Activated T-helper 1 cell treated with Interleukin-2 at 50 U/mL for 16 hours (primary cell): Measurements from ENCODE around the gene HYI.
A peak's percentile ranks its signal among the peaks of the same experiment; 100 is the strongest.
"Not testable (repeated sequence)": the region's sequence is repeated elsewhere in the genome, so short reads cannot be mapped to it uniquely, and the experiment has no call there.

Experiments used
- DNase-seq: peaks from one replicate; pipeline ENCODE4 v3.0.0-alpha.2; 2020; ENCODE audit warnings: low read depth

The HYI gene

DNA sequence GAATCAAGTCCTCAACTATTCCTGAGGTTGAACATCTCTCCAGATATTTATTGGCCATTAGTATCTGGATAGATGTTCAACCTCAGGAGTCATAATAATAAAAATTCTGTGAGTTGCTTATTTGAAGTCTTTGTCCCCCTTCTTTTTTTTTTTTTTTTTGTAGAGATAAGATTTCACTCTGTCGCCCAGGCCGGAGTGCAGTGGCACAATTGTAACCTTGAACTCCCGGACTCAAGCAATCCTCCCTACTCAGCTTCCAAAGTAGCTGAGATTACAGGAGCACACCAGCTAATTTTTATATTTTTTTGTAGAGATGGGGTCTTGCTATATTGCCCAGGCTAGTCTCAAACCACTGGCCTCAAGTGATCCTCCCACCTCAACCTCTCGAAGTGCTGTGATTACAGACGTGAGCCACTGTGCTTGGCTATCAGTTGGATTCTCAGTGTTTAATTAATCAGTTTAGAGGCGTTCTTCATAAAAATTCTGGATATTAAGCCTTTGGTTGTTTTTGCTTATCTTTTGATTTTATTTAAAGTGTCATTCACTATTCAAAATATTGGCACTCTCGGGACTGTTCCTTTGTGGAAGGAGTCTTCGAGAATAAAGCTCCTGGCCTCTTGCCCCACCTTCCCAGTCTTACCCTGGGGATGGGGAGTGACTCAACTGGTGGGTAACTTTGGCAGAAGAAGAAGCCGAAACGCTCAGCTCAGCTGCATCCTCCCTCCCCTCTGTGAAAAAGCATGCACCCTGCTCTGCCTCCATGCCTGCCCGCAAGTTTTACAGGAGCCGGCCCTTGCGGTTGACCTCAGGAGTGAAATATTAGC is 11.2 kb upstream of the HYI start:
- no peak for DNase-seq

DNA sequence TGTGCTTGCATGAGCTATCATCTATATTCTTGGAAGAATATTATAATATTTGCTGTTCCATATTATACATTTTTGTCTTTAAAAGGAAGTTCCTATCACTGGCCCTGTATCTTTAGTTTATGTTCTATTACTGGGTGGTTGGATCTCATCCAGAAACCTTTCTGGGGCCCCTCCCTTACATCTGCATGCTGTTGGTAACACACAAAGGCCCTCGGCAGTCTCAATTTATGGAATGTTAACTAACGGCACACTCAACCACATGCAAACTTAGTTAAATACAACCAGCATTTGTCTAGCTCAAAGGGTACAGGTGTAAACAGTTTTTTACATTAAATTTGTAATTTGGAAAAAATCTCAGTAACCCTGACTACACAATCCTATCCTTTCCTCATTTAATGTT is 9.7 kb upstream of the HYI start:
- DNase-seq: no peak

DNA sequence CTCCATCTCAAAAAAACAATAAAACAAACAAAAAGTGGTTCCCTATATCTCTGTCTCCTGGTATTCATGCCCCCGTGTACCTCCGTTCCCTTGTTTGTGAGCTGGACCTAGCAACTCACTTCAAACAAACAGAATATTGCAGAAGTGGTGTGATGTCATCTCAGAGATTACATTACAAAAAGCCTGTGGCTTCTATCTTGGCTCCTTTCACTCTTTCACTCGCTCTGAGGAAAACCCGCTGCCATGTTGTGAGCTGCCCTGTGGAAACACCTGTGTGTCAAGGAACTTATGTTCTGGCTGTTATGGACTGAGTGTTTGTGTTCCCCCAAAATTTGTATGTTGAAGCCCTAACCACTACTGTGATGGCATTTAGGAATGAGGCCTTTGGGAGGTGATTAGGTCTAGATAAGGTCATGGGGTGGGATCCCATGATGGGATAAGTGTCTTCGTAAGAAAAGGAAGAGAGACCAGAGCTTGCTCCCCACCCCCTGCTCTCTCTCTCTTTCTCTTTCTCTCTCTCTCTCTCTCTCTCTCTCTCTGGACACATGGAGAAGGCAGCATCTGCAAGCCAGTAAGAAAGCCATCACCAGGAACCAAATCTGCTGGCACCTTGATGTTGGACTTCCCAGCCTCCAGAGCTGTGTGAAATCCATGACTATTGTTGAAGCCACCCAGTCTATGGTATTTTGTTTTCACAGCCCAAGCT is 7.4 kb upstream of the HYI start:
- DNase-seq: no peak

DNA sequence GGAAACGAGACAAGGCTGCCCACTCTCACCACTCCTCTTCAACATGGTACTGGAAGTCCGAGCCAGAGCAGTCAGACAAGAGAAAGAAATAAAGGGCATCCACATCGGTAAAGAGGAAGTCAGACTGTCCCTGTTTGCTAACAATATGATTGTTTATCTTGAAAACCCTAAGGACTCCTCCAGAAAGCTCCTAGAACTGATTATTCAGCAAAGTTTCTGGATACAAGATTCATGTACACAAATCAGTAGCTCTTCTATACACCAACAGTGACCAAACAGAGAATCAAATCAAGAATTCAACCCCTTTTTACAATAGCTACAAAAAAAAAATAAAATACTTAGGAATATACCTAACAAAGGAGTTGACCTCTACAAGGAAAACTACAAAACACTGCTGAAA is 4.6 kb upstream of the HYI start:
- DNase-seq: not testable (repeated sequence)

DNA sequence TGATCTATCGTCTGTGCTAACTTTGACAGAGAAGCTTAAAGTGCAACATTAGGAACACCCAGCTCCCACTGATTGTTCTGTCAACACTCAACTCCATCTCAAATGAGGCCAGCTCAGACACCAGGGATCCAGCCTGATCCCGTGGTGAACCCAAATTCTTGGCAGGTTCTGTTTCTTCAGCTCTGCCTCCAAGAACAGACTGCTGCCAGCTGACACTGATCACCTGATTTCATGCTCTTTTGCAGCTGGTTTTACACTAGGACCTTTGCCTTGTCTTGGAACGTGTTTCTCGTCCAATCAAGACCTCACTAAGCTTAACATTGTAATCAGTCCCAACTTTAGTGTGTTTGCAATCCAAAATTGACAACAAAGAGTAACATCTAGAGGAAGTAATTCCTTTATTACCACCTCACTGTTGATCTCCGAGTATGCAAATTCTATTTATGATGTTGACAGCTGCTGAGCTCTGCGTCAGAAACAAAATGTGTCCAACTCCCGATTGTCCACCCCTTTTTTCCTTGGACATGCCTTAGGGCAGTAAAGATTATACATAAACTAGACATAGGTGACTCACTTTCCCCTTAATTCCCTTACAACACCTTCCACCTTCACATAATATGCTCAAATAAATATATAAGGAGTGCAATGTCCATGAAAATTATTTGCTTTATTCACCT is 1.6 kb upstream of the HYI start:
- DNase-seq: no peak

DNA sequence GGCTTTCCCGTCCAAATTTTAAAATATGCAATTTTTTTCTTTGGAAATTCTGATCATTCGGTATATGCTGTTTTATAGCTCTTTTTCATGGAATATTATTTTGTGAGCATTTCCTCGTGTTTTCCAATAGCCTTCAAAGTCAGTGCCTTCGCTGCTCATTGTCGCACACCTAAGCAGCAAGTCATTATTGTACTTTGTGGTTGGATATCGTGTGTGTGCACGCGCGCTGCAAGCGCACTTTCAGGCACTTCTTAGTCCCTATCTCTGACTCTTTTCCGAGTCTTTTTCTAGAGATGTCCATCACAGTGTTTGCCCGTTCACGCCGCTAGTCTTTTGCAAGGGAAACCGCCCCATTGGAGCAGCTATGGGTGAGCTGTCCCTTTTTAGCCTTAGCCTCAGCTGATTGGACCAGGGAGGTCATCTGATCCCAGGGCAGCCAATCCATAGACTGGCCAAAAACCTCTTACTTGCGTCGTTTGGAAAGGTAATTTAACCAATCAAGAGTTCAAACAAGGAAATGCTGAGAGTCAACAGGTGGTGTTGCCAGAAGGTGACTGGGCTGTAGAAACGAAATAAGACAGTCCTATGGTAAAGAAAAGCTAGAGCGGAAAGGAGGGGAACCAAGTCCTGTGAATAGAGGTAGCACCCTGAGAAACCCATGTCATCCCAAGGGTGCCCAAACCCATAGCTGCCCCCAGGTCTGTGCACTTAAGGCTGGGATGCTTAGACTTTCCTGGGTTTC is 710 bp upstream of the HYI start:
- DNase-seq: peak; percentile 34

DNA sequence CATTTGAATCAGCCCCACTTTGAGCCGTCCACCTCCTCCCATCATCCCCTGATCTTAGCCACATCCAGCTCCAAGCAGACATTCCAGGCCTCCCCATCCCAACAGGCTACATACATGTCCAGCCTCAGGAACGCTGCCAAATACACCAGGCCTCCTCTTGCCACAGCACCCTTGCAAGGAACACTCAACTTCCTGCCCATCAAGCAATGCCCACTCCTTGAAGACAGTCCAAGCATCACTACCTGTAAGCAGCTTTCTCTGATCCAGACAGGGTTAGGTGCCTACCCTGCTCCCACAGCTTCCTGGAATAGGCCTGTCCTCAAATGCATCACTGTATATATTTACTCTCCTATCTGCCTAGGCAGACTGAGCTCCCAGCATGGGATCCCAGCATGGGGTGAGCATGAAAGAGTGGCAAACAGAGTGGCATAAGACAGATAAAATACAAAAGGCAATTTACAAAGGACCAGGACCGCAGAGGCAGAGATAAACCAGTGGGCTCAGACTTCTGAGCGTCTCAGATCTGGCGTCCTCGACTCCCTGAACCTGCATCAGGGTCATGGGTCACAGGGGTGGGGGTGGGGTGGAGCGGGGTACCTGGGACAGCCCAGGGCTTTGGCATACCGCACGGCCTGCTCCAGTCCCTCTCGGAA is 816 bp downstream of the HYI start:
- no peak for DNase-seq

DNA sequence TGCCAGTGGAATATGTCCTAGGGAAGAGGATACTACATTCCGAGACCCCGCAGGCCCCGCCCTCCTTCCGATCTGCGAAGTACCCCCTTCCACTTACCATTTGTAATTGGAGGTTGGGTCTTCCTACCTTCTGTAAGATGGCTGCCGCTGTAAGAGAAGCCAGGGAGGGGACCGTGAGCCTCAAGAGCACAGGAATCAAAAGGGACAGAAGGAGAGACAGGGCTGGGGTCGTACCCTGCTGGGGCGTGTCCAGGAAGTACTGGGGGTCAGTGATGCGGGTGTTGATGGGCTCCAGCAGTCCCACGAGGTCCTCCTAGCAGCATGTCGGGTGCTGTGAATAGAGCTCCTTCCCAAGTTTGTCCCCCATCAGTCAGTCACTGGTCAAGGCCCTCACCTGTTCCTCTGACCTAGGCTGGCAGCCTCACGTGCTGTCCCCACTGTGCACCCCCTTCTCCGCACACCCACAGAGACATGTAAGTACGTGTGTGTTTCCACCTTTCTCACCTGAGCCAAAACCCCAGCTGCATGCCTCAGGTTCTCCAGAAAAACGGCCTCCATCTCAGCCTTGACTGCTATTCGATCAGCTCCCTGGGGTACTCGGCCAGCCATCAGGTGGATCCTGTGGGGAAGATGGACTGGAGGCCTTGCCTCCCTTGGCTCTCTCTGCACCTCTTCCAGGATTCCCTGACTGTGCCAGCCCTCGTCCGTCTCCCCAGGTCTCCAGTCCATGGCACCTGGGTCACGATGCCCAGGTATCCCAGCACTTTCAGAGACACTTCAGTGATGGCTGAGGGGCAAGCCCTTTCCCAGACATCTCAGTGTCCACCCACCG is 1.8 kb downstream of the HYI start:
- DNase-seq: no peak

DNA sequence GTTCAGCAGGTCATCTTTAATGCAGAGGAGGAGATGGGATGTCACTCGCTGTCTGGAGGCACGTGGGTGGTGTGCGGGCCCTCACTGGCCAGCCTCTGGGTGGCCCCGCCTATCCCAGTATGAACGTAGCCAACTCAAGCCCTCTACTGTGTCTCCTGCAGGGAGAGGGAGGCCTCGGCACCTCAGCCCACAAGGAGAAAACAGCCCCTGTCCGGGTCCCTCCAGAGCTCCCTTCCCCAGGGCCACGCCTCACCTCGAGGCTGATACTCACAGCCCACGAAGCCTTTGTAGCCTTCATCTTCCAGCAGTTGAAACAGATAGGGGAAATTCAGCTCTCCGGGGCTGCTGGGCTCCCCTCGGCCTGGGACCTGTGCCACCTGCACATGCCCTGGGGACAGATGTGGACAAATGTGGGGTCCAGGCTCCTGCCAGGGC is 2.6 kb downstream of the HYI start:
- DNase-seq: no peak

DNA sequence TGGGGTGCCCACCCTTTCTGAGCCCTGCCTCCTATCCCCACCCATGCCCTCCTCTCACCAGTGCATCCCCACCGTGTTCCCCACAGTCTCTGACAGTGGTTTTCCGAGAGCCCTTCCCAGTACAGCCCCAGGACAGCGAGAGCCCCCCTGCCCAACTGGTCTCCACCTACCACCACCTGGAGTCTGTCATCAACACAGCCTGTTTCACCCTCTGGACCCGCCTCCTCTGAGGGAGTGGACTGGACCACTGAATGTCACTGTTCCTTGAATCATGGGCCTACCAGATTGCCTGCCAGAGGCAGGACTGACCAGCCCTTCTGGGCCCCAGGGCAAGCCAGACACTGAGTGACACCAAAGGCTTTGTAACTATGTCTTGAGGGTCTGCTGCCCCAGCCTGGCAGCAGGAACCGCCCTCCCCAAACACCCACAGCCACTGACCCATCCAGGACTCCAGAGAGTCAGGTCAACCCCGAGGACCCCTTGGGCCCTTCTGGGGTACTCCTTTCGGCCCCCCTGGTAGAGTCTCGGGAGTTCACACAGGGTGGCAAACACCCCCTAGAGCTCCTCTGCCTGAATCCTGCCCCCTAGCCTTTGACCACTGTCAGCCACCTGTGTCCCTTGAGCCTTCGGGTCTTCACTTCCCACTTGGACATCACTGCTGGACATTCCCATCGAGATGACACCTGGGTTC is 3.3 kb downstream of the HYI start:
- DNase-seq: no peak

DNA sequence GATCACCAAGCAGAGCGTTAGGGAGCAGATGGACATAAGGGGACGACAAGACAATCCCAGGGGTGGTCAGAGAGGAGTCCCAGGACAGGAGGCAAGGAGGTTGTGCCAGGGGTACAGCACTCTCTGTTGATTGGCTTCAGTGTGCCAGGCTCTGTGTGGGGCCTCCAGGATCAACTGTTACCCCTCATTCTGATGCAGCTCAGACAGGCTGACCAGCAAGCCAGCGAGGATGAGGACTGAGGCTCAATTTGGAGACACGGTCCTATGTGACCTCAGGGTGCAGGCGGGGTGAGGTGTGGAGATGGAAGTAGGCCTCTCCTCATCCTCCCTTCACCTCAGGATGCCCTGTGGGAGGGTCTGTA is 4.0 kb downstream of the HYI start:
- DNase-seq: no peak

DNA sequence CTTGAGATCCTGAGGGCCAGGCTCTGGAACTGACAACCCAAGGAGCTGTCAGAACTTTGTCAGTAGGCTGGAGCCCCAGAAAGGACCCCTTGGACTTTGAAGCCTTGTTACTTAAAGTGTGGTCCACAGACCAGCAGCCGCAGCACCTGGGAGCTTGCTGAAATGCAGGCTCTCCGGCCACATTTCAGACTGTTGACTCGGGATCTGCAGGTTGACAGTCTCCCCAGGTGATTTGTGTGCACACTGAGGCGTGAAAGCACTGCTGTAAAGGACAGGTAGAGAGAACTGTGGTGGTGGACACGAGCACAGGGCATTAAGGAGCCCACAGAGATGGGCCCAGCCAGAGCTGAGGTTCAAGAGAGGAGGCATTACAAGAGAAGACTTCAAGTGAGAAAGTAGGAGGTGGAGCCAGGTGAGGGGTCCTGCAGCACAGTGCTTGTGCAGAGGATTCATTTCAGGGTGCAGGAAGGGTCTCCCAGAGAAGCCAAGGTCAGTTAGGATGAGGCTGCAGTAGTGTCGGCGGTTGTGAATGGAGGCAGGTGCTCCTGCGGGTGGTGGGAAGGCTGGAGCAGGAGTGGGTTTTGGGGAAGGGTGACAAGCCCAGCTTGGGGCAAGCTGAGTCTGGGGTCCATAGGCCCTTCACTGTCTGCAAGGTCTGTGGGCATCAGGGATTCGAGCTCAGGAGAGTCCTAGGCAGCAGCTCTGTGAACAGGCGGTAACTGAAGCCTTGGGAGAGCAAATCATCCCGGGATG is 4.6 kb downstream of the HYI start:
- no peak for DNase-seq

DNA sequence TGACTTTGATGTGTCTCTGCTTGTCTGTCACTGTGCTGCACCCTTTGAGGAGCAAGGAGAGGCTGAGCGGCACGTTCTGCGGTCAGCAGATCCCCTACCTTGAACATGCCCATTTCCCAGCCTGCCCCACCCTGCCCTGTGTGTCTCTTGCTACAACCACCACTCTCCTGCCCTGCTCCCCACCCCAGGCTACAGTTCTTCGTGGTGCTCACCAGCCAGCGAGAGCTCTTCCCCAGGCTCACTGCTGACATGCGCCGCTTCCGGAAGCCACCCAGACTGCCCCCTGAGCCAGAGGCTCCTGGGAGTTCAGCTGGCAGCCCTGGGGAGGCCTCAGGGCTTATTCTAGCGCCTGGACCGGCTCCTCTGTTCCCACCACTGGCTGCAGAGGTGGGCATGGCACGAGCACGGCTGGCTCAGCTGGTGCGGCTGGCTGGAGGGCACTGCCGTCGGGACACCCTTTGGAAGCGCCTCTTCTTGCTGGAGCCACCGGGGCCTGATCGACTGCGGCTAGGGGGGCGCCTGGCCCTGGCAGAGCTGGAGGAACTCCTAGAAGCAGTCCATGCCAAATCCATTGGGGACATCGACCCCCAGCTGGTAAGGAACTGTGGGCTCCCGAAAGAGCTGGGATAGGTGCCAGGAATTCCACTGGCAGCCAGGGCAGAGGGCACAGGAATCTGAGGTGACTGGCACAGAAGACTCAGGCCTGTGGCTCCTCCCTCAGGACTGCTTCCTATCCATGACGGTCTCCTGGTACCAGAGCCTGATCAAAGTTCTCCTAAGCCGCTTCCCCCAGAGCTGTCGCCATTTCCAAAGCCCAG is 5.6 kb downstream of the HYI start:
- DNase-seq: no peak

DNA sequence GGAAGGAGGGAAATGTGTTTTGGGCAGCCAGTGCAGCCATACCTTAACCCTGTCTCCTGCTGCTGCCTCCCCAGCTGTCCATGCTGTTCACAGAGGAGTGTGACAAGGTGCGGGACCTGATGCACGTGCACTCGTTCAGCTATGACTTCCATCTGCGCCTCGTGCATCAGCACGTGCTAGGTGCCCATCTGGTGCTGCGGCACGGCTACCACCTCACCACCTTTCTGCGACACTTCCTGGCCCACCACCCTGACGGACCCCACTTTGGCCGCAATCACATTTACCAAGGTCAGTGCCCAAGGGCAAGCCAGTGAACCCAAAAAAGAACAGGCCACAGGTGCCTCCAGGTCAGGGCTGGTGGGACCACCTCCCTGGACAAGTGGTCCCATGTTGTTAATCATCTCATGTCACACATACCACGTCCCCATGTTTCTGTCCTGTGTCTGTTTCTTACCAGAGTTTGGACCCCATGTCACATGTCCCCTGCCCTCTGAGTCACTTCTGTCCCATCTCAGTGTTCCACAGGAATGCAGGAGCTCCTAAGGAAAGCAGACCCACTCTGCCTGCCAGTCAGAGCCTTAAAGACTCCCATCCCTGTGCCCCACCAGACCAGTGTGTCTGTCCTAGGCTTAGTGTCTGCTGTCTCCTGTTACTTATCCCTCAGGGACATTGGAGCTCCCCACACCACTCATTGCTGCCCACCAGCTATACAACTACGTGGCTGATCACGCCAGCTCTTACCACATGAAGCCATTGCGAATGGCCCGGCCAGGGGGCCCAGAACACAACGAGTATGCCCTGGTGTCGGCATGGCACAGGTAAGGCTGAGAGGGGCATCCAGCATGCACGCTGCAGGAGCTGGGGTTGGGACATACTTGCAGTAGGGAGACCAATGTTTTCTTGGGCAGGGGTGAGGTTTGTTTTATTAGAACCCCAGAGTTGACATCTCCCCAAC is 6.6 kb downstream of the HYI start:
- no peak for DNase-seq

DNA sequence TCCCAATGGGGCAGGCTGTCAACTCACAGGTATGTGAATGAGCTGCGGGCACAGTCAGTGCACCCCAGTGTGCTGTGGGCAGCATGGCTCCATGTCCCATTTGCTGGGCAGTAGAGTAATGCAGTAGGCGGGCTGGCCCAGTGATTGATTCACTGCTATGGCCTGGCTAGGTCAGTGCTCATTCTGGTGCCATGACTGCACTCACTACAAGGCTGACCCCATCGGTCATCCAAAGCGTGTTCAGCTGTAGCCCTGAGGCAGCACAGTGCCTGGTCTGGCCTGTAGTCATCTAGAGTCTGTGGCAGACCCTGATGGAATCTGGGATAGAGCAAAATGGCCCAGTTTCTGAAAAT is 7.4 kb downstream of the HYI start:
- no peak for DNase-seq

DNA sequence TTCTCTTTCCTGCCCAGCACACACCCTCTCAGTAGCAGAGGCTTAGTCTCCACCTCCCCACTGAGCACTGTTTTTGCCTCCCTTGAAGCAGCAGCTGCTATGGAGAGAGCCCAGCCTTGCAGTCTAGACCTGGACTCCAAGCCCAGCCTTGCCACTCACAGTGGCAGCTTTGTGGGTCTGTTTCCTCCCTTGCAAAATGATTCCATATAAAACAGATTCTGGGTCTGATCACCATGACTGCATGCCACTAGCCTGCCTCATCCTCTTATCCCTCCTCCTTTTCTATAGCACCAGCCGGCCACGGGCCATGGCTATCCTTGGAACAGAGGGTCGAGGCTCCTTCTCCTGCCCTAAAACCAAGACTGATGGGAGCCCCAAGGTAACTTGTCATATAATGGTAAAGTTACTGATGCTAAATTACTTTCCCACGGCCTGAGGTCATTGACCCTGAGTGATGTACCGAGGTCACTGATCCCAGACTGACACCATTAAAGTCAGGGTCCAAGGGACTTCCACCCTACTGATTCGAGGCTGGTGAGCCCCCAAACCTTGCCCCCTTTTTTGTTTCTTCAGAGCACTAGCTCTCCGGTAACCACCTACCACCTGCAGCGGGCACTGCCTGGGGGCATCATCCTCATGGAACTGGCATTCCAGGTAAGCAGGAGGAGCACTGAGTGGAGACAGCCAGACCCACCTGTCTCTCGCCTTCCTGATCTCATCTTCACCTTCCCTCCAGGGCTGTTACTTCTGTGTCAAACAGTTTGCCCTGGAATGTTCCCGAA is 7.9 kb downstream of the HYI start:
- DNase-seq: no peak

DNA sequence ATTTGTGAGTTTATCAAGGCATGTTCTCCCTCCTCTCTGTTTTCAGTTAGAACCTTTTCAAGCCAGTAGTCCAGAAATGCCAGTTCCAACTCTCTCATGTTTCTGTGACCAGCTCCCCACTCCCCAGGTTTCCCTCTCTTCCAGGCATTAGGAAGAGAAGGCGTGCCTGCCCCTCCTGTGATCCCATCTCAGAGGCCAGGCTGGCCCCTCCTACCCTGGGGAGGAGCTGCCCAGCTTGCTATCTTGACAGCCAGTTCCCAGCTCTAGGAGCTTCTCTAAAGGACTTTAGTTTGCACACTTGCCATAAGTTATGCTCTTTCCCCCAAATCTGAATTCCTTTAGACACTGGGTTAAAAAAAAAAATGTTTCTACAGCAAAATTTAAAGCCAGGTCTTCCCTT is 8.9 kb downstream of the HYI start:
- no peak for DNase-seq
